Measurements from ENCODE around the gene MLLT3. TPM values are rescaled to one million over a fixed set of nuclear protein-coding genes. Genes with fewer than 3 reads are reported as not detected.

Gene MLLT3
- total RNA-seq, 2 donors from 2014 or later = 5.6 to 5.7 TPM

DNA sequence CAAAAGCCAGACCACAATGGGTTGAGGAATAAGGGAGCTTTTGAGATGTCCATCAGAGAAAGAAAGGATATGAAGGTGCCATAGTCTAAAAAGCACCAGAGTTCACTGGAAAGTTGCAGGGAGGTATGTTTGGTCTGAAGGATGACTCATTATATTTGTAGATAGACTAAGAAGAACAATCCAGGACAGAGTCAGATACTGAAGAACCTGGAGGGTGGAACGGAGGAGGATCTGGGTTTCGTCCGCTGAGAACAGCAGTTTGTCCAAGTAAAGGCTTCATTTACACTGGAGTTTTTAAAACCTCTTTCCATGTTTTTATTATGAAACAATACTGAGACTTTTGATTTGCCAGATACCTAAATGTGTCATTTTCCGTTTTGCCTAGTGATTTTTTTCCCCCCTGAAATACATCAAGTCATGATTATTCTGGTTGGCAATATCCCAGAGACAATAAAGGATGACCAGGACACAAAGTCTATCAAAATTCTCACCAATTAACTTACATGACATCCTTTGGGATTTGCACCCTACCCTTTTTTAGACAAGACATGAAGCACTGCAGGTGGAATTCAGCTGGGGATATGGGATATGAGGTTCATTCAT is 219.9 kb downstream of the MLLT3 start:
- no peak overlapping the region for H3K4me3 ChIP-seq
- no peak for ATAC-seq
- 87 to 91% methylated on average over 4 of the region's 4 CpGs for WGBS, 2 donors

DNA sequence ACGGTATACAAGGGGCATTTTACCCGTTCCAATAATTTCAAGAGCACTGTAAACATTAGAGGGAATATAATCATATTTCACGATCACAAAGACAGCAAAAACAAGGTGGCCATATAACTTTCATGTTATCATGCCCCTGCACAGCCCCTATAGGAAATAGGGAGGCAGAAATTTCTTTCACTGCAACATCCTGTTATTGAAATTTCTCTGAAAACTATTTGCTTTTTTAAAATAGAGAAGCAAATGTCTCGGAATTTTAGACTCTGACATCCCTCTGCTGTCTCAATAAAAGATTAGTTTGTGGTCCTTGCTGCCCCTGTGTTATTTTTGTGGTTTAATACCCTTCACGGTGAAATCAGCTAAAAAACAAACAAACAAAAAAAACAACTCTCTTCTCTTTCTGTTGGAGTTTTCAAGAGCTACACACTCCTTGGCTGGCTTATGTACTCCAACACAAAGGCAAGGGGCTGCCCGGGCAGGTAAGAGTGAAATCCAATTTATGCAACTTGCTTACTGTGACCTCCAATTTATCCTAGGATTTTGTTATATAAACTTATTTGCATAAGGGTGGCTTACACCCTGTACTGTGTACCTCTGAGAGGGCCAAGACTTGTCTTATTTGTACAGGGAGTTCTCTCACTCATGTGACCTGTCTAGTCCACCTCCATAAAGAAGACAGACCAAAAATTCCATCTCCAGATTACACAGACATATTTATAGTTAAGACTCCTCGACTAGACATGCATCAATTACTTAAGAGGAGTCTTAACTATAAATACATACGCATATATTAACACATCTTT is 223.6 kb downstream of the MLLT3 start:
- H3K27me3 ChIP-seq = no peaks in the 10 kb centered on the region
- H3K27ac ChIP-seq = no peak overlapping the region
- no peak for ATAC-seq
- intact Hi-C loops (cut with DNase I) = no loop called here
- no peak for DNase-seq
- H3K9me3 ChIP-seq = no peaks in the 10 kb centered on the region
- H3K4me1 ChIP-seq = no peaks in the 10 kb centered on the region
- 71 to 84% methylated on average over 8 of the region's 8 CpGs for WGBS, 2 donors
- no peaks in the 10 kb centered on the region for H3K36me3 ChIP-seq (replicated peaks in 1 of 2; ENCODE audit: insufficient read depth in 1 of 2, low read depth in 2 of 2)
- no peak for TF ChIP-seq POLR2A (IDR thresholded peaks at IDR 0.05)
- TF ChIP-seq, protein P1, sequence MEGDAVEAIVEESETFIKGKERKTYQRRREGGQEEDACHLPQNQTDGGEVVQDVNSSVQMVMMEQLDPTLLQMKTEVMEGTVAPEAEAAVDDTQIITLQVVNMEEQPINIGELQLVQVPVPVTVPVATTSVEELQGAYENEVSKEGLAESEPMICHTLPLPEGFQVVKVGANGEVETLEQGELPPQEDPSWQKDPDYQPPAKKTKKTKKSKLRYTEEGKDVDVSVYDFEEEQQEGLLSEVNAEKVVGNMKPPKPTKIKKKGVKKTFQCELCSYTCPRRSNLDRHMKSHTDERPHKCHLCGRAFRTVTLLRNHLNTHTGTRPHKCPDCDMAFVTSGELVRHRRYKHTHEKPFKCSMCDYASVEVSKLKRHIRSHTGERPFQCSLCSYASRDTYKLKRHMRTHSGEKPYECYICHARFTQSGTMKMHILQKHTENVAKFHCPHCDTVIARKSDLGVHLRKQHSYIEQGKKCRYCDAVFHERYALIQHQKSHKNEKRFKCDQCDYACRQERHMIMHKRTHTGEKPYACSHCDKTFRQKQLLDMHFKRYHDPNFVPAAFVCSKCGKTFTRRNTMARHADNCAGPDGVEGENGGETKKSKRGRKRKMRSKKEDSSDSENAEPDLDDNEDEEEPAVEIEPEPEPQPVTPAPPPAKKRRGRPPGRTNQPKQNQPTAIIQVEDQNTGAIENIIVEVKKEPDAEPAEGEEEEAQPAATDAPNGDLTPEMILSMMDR (IDR thresholded peaks at IDR 0.05) = no peak
- H3K4me3 ChIP-seq = no peak overlapping the region

More for the DNA sequence above, 219.9 kb downstream of the MLLT3 start:
- Histone ChIP-seq H3K4me1 (no peaks in the 10 kb centered on the region), H3K27ac (no peak overlapping the region), H3K9me3 (no peaks in the 10 kb centered on the region), H3K36me3 (replicated peaks in 1 of 2; ENCODE audit: insufficient read depth in 1 of 2, low read depth in 2 of 2) (no peaks in the 10 kb centered on the region), H3K27me3 (no peaks in the 10 kb centered on the region)
- no peak for TF ChIP-seq POLR2A (IDR thresholded peaks at IDR 0.05)
- TF ChIP-seq, protein P1 (IDR thresholded peaks at IDR 0.05) = no peak
- intact Hi-C loops (cut with DNase I) = no loop called here
- DNase-seq = no peak

DNA sequence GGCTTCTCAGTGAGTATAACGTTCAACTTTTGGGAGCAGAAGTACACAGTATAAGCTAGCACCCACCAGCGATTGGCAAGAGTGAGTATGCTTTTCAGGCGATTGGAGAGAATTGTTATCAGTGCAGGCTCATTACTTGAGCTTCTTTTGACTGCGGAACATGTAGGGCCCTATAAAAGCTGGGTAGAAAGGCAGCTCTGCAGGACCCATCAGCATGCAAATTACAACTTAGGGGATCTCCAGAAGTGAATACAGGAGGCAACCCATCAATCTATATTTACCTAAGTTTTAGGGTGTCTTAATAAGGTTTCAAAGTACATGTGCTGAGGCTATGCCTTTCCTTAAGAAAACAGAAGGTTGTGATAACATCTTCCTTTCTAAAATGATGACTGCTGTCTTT is 225.0 kb downstream of the MLLT3 start:
- intact Hi-C loops (cut with DNase I) = no loop called here
- DNase-seq (no peak), ATAC-seq (no peak)
- H3K27me3 ChIP-seq = no peaks in the 10 kb centered on the region
- H3K36me3 ChIP-seq (replicated peaks in 1 of 2; ENCODE audit: insufficient read depth in 1 of 2, low read depth in 2 of 2) = no peaks in the 10 kb centered on the region
- TF ChIP-seq, protein P1 (IDR thresholded peaks at IDR 0.05) = no peak
- TF ChIP-seq POLR2A (IDR thresholded peaks at IDR 0.05) = no peak
- H3K27ac ChIP-seq = no peak overlapping the region
- H3K4me3 ChIP-seq = no peak overlapping the region
- no peaks in the 10 kb centered on the region for H3K4me1 ChIP-seq
- no peaks in the 10 kb centered on the region for H3K9me3 ChIP-seq
- 78 to 84% methylated on average over 4 of the region's 4 CpGs for WGBS, 2 donors

DNA sequence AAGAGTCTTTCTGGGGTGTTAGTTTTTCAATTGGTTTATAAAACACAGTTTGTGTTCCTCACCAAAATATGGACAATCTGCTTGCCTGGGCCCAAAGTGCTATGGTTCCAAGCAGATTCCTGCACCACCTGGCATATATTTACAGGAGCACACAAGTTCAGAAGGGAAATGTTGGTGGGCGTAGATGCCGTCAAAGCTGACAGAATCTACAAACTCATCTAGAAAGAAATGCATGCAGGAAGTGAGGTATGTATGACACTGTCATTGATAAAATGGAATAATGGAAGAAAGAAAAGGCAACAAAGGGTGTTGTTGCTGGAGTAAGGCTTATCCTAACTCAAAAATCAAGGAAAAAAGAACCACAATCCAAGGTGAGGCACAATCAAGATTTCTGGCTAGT is 225.8 kb downstream of the MLLT3 start:
- 86 to 93% methylated on average over 2 of the region's 2 CpGs for WGBS, 2 donors
- intact Hi-C loops (cut with DNase I) = no loop called here
- Histone ChIP-seq H3K4me1 (peaks cover under 1% of the 10 kb centered on the region), H3K9me3 (no peaks in the 10 kb centered on the region), H3K27me3 (no peaks in the 10 kb centered on the region), H3K36me3 (replicated peaks in 1 of 2; ENCODE audit: insufficient read depth in 1 of 2, low read depth in 2 of 2) (no peaks in the 10 kb centered on the region), H3K4me3 (no peak overlapping the region), H3K27ac (no peak overlapping the region)
- no peak for TF ChIP-seq POLR2A (IDR thresholded peaks at IDR 0.05)
- TF ChIP-seq, protein P1 (IDR thresholded peaks at IDR 0.05) = no peak
- DNase-seq (no peak), ATAC-seq (no peak)

All from body of pancreas (tissue), 4 donors.